Raji (cell line): ENCODE results near the gene CCDC89.
A peak's percentile ranks its signal among the peaks of the same experiment; 100 is the strongest.

ENCODE experiments used
- POLR2A ChIP-seq: IDR thresholded peaks from 2 replicates; pipeline ENCODE4 v1.6.1; 2011; ENCODE audit warnings: low read depth, low read length, control low read depth; ENCODE audit not compliant: insufficient read depth

Gene CCDC89

DNA sequence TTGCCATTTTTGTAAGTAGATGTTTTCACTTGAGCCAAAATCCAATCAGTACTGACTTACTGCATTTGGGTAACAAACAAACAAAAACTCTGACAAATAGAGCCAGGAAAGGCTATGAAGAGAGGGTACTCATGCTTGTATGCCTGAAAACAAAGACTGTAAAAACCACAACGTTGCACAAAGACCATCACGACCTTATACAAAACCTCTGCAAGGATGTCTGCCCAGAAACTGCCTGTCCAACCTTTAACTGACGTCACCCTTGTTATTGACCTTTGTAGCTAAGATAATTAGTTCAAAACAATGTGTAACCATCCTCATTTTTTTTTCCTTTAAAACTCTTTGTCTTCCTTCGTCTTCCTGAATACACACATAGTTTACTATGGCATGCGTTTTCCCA lies 20.3 kb downstream of the CCDC89 start:
- no peak for TF ChIP-seq POLR2A

DNA sequence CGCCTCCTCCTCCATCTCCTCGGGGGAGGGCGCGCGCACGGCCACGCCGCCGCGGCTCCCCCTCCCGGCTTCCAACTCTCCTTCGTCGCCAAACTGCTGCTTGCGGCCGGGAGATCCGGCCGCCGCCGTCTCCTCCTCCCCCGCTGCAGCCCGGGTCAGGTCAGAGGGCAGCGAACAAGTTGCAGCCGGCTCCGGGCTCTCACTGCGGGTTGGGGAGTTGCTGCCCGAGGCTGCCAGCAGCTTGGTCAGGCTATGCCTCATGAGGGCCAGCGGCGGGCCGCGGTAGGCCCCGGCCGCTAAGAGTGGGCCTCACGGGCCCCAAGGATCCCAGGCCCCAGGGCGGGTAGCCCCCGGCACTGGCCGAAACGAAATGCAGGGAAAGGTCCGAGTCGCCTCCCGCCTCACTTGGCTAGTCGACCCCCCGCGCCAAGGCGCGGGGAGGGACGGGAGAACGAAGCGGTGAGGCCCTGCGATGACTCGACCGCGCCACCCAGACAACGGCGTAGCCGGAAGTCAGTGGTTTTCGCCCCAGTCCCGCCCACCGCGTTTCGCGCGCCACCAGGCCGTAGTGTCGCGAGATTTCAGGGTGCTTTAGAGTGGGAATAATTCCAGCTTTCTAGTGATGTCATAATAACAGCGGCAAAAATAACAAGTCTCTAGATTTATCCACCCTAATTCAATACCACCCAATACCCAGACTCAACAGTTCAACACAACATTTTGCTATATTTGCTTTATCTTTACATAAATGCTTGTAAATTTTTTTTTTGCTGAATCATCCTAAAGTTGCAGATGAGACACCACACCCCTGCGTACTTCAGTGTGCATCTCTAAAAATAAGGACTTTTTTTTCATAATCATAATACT lies 21.1 kb downstream of the CCDC89 start, which contains the start of gene CREBZF:
Gene CREBZF, minus strand, starts transcription at position 515 of the 867 bp plus-strand sequence. Its CDS starts 254 bp downstream, at position 261.
- peak; percentile 97 for TF ChIP-seq POLR2A

DNA sequence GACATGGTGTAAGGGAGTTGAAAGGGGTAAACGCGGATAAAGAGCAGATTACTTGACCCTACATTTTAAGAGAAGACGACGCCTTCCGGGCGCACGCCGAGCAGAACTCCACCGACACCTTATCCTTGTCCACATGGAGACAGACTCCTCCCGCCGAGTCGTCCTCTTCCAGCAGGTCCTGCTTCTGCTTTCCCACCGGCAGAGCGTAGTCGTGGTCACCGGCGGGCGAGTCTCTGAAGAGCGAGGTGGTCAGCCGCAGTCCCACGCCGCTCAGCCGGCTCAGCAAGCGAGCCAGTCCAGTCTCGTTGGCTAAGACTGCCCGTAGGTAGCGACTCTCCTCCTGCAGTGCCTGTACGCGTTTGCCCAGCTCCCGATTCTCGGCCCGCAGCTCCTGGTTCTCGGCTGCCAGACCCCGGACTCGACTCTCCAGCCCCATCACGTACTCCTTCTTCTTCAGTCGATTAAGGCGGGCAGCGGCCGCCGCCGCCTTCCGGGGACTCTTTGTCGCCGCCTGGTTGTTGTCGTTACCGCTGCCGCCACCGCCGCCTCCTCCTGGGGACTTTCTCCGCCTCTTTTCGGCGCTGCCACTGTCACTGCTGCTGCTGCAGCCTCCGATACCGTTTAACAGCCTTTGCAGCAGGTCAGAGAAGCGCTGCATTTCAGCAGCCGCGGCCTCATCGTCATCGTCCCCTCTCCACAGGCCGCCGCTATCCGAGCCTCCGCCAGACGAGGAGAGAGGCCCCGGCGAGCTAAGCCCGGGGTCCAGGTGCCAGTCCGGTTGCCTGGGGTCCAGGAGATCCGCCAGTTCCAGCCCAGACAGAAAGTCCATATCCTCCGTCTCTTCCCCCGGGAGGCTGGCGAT lies 22.0 kb downstream of the CCDC89 start:
- no peak for TF ChIP-seq POLR2A

DNA sequence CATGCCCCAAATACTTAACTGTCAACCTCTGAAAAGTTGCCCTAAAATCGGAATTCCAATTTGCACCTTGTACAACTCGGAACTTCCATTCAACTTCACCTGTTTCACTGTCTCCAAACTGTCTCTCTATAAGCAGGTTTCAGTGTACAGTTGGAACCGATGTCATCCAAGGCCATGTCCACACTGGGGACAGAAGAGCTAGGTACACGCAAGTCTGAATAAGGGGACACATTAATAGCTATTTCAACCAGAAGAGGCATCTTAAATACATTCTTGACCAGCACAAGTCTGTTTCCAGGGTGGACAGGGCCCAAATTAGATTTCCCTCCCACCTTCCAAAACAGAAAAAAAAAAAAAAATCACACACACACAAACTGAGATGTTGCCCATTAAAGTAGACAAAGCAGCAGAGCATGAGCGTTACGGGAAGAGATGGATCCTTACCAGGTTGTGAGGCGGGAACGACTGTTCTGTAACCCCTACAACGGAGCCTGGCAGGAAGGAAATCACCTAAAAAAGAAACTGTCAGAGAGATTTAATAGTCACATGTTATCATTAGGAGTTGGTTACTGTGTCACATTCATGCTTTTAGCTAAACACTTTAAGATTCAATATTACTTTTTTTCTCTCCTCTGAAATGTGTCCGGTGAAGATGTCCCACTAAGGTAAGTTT lies 22.8 kb downstream of the CCDC89 start:
- TF ChIP-seq POLR2A: no peak

DNA sequence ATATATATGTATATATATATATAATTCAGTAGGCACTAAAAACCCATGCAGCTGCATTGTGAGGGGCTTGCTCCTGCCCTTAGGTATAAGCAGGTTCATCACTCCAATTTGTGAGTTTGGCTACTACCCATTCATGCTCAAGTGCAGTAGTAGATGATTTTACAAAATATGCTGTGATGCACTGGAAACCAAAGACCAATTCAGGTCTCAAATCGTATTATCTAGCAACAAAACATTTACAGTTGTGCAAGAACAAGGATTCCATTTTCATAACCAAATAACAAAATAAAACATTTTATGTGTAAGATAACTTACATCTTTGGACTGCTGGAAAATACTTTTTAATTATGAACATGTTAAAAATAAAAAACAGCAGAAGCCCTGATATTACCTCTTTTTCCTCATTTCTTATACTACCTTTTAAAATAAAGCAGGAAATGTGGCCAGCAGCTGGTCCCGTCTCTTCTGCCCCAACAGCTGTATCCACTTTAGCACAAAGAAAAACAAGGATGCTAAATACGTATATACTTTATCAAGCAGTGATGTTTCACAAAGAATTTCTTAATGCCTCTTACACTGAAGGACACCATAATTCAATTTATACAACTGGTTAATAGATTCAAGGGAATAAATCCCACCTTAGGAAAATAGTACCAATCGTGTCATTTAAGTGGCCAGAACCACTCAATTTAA lies 23.9 kb downstream of the CCDC89 start:
- no peak for TF ChIP-seq POLR2A

DNA sequence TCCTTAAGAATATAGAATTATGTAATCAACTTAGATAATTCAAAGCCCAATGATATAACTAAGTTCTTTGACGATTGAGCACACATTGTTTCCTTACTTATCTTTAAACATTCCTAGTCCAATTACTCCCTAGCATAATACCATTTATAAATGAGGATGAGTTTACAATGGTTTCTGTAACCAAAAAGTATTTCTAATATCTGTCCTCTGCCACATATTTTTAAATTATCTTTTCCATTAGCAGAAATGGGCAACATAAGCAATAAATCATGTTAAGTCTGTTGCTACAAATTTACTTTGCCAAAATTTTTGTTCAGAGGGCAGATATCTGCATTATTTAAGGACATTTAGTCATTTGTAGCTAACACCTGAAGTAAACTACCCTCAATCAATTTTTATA lies 27.8 kb downstream of the CCDC89 start:
- no peak for TF ChIP-seq POLR2A

DNA sequence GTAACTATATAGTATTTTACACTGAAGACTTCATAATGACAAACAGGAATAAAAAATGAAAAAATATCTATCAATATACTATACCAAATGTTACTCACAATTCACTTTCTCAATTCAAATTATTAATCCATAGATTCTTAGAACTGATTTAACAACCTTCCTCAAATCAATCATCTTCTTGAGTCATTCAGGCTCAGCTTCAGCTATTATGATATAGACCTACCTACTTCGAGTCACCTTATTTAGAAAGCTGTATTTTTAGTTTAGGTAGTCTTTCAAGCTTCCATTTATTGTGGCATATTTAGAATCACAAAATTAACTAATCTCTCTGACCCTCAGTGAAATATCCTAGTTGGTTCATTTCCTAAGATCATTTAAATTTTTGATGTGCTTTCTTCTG lies 29.2 kb downstream of the CCDC89 start:
- TF ChIP-seq POLR2A: no peak

DNA sequence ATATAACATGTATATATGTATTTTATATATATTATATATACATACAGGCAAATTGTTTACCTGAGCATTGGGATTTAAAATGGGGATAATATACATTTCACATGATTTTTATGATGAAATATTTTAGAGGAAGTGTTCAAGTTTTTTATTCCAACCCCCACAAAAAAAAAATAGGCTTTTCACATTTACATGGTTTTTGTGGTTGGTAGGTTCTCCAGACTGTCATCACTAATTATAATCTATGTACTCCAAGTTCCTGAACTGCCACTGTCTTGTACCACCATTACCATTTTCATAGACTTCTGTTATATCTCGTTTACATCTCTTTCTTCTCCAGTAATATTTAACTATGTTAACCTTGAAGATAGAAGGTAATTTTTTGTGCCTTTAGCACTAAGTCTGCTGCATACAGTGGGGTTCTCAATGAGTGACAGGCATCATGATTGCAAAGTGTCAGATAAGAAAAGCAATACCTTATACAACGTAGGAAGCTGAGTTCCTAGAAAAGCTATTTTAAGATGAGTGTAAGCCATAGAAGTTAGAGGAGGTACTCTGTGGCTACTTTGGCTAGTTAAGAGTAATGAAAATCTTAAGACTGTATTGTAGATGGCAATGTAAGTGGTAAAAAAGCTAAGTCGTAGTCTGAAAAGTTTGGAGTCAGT lies 33.1 kb downstream of the CCDC89 start:
- no peak for TF ChIP-seq POLR2A

DNA sequence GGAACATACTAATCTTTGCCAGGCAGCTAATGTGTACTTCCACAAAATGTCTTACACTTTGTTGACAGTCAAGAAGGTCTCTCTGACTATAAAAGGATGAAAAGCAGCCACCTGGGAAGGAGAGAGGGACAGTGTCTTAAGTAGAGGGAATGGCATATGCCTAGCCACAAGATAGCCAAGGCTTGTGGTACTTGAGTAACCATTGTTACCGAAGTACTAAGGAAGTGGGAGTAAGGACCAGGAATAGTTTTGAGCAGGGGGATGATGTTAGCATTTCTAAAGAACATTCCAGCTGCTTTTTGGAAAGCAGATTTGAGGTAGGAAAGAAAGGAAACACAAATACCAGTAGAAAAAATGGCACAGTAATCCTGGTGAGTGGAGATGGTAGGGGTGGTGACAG lies 34.9 kb downstream of the CCDC89 start:
- TF ChIP-seq POLR2A: no peak

DNA sequence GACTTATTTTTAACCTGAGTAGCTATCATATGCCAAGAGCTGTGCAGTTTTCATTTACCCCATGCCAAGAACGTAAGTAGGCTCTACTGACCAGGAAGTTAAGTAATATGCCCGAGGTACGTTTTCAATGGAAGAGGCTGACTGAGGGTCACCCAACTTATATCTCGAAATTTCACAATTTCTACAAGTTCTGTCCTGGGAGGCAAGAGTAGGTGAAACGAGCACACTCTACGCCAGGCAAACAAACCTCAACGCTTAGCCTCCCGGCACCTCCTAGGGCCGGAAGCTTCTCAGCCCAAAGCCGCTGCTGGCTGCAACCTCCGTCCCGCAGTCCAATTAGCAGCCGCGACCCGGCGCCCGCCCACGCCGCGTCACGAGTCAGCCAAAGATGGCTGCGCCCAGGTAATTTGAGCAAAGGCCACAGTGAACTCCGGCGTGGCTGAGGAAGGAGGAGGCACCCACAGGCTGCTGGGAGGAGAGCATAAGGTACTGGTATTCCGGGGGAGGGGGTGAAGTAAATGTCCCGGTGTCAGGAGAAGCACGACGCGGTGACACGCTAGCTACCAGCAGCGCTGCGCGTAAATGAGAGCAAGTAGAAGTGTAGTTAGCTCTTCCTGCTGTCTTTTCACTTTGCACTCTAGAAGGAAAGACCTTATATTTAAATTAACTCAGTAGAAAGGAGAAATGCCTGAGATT lies 38.2 kb downstream of the CCDC89 start, which contains the start of gene TMEM126A:
Gene TMEM126A, plus strand, starts transcription at position 364 of the 696 bp plus-strand sequence. CDS start 2,289 bp downstream, outside the sequence.
- peak; percentile 98 for TF ChIP-seq POLR2A

DNA sequence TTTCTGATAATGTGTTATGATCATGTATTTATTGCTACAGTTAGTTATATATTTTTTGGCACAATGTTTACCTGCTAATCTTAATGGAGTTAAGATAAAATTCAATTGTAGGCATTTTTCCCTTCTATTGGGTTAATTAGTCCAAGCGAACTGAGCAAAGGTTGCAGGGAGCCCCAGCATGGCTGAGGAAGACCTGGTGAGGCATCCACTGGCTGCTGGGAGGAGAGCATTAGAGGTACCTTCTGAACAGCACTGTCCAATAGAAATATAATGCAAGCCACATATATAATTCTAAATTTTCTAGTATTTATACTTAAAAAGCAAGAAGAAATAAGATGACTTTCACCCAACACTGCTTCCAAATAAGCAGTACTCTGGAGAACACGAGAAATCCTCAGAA lies 38.9 kb downstream of the CCDC89 start:
- no peak for TF ChIP-seq POLR2A

DNA sequence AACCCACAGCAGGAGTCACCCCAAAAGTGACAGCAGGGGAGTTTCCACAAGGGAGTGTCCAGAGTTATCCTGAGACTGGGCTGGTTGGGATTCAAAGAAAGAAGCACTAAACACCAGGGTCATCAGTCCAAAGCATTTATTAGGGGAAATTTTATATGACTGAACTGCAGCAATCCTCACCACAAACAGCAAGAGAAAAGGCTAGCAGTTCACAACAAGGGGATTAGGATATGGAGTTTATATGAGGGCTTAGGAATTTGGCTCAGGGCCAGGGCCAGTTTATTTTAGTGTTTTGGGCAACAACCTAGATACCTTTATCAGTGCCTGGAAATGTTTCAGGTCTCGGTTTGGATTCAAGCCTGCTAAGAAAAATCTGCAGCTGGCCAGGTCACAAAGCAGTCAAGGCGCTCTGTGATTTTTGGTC lies 42.8 kb downstream of the CCDC89 start:
- TF ChIP-seq POLR2A: no peak

DNA sequence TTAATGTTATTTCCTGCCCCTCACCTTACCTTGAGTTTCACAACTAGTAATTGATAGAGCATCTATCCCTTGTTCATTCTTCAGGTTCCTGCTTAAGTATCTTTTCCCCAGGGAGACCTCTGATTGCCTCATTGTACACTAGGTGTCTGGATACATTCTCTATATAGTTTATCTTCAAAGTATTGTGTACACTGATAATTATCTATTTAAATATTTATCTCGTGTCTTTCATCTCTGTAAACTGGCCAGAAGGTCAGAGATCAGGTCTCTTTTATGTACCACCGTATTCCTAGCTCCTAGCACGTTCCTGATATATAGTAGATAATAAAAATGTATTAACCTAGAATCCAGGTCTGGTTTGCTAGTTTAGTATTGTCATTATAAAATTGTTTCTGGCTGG lies 51.2 kb downstream of the CCDC89 start:
- TF ChIP-seq POLR2A: no peak
